Esophagus squamous epithelium (tissue), 4 donors: ENCODE measurements around the gene NCF1.
"Not testable (repeated sequence)": the region's sequence is repeated elsewhere in the genome, so short reads cannot be mapped to it uniquely, and the experiment has no call there.

ENCODE experiments used
- CTCF ChIP-seq, 6 experiments: fragments of 450-650 bp in 4 of 6; fragments of 200-600 bp in 2 of 6; sonication (generic) in 2 of 6; IDR thresholded peaks; one replicate each; pipeline ENCODE4 v1.5.1; 2016 to 2019; ENCODE audit warnings: antibody characterized with exemption in 6 of 6, mild to moderate bottlenecking in 4 of 6, moderate library complexity in 4 of 6
- POLR2A ChIP-seq, 4 donors: fragments of 450-650 bp; IDR thresholded peaks; one replicate each; pipeline ENCODE4 v1.6.1; 2017; ENCODE audit warnings: antibody characterized with exemption in 4 of 4, mild to moderate bottlenecking in 4 of 4, moderate library complexity in 3 of 4

GRCh38 chr7:74797848-74798622, 24.2 kb downstream of the NCF1 start:
- TF ChIP-seq CTCF, POLR2A (IDR thresholded peaks at IDR 0.05): not testable (repeated sequence)
